Esophagus muscularis mucosa (tissue), 4 donors: ENCODE measurements around the gene IGSF21. TPM values are rescaled to one million over a fixed set of nuclear protein-coding genes. Genes with fewer than 3 reads are reported as not detected.
"Not testable (repeated sequence)": the region's sequence is repeated elsewhere in the genome, so short reads cannot be mapped to it uniquely, and the experiment has no call there.

ENCODE experiments used
- DNase-seq: peaks from one replicate; pipeline ENCODE4 v3.0.0-alpha.2; 2017; ENCODE audit errors: extremely low spot score
- H3K27ac ChIP-seq, 4 donors: fragments of 200-600 bp; sonication (generic); replicated peaks in 1 of 4; 1 replicate in 3 of 4; 2 replicates in 1 of 4; pipeline ENCODE4 v1.5.1; 2016 to 2019; ENCODE audit warnings: mild to moderate bottlenecking in 1 of 4
- H3K27me3 ChIP-seq, 4 donors: fragments of 200-600 bp; sonication (generic); one replicate each; pipeline versions ENCODE4 v1.5.1 to v1.6.0; 2016 to 2019
- H3K36me3 ChIP-seq, 4 donors: fragments of 200-600 bp; sonication (generic); one replicate each; pipeline ENCODE4 v1.5.1; 2016 to 2019
- H3K4me1 ChIP-seq, 4 donors: fragments of 200-600 bp; sonication (generic); one replicate each; pipeline ENCODE4 v1.5.1; 2016 to 2019
- H3K4me3 ChIP-seq, 4 donors: fragments of 200-600 bp; sonication (generic); 1 replicate in 2 of 4; 2 replicates in 2 of 4; pipeline ENCODE4 v1.5.1; 2016 to 2019; ENCODE audit warnings: mild to moderate bottlenecking in 4 of 4, moderate library complexity in 1 of 4
- H3K9me3 ChIP-seq, 4 donors: fragments of 200-600 bp; sonication (generic); 1 replicate in 3 of 4; 2 replicates in 1 of 4; pipeline ENCODE4 v1.5.1; 2016 to 2019
- CTCF ChIP-seq, 3 experiments: fragments of 200-600 bp in 2 of 3; fragments of 450-650 bp in 1 of 3; sonication (generic) in 2 of 3; IDR thresholded peaks; one replicate each; pipeline ENCODE4 v1.5.1; 2017 to 2019; ENCODE audit warnings: antibody characterized with exemption in 3 of 3, mild to moderate bottlenecking in 2 of 3, moderate library complexity in 1 of 3
- EP300 ChIP-seq: sonication (generic); formaldehyde crosslinking; IDR thresholded peaks from one replicate; pipeline ENCODE4 v1.6.1; 2017; ENCODE audit warnings: antibody characterized with exemption
- POLR2A ChIP-seq: fragments of 450-650 bp; IDR thresholded peaks from one replicate; pipeline ENCODE4 v1.6.1; 2017; ENCODE audit warnings: antibody characterized with exemption, moderate library complexity, mild to moderate bottlenecking, low read depth
- POLR2AphosphoS5 ChIP-seq, 2 donors: sonication (generic); formaldehyde crosslinking; IDR thresholded peaks; one replicate each; pipeline ENCODE4 v1.6.1; 2017; ENCODE audit warnings: antibody characterized with exemption in 2 of 2
- whole genome bisulfite sequencing: methylation state at CpG from one replicate; pipeline ENCODE4 v1.1.5; 2018; 5-methylcytosine and 5-hydroxymethylcytosine counted together
- intact Hi-C: fragments of 100-400 bp; cut with DNase I; formaldehyde crosslinking; loops from one replicate; pipeline ENCODE4 v1.15.1; 2023
- total RNA-seq, 4 donors: library from RNA; depleted of rRNA; stranded (reverse); fragments of >200 nt; gene quantifications; one replicate each; pipeline versions ENCODE4 v1.1.0 to v1.2.1, GENCODE V29; 2016

IGSF21 gene
- total RNA-seq, 4 donors from 2014 or later = 1.1 to 2.7 (median 1.2) TPM

DNA sequence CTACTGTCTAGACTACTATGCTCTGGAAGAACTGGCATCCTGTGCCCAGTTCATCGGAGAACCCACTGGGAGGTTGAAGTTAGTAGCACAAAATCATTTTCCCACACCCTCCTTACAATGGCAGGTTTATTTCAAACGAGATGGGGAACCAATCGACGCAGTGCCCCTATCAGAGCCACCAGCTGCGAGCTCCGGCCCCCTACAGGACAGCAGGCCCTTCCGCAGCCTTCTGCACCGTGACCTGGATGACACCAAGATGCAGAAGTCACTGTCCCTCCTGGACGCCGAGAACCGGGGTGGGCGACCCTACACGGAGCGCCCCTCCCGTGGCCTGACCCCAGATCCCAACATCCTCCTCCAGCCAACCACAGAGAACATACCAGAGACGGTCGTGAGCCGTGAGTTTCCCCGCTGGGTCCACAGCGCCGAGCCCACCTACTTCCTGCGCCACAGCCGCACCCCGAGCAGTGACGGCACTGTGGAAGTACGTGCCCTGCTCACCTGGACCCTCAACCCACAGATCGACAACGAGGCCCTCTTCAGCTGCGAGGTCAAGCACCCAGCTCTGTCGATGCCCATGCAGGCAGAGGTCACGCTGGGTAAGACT, 257.6 kb downstream of the IGSF21 start:
- TF ChIP-seq POLR2AphosphoS5 (IDR thresholded peaks at IDR 0.05) (no peak), POLR2A (no peak), CTCF (IDR thresholded peaks at IDR 0.05) (no peak), EP300 (no peak)
- intact Hi-C loops = no loop called here
- Histone ChIP-seq H3K36me3 (no peaks in the 10 kb centered on the region), H3K4me1 (no peaks in the 10 kb centered on the region), H3K9me3 (peaks cover 0 to 7% (median 0%) of the 10 kb centered on the region in 4 donors), H3K27me3 (peaks cover 0 to 49% (median 0%) of the 10 kb centered on the region in 4 donors), H3K4me3 (no peak overlapping the region), H3K27ac (no peak overlapping the region)
- WGBS = 87% methylated on average over 26 of the region's 31 CpGs
- DNase-seq = no peak

DNA sequence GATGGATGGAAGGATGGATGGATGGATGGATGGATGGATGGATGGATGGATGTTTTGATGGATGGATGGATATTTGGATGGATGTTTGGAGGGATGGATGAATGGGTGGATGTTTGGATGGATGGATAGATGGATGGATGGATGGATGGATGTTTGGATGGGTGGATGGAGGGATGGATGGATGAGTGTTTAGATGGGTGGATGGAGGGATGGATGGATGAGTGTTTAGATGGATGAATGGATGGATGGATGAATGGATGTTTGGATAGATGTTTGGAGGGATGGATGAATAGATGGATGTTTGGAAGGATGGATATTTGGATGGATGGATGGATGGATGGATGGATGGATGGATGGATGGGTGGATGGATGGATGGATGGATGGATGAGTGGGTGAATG, 264.9 kb downstream of the IGSF21 start:
- H3K27ac ChIP-seq, intact Hi-C loops, H3K36me3 ChIP-seq, H3K4me1 ChIP-seq, H3K4me3 ChIP-seq, DNase-seq, H3K9me3 ChIP-seq: not testable (repeated sequence)
- H3K27me3 ChIP-seq = peaks cover 0 to 40% (median 0%) of the 10 kb centered on the region in 4 donors

DNA sequence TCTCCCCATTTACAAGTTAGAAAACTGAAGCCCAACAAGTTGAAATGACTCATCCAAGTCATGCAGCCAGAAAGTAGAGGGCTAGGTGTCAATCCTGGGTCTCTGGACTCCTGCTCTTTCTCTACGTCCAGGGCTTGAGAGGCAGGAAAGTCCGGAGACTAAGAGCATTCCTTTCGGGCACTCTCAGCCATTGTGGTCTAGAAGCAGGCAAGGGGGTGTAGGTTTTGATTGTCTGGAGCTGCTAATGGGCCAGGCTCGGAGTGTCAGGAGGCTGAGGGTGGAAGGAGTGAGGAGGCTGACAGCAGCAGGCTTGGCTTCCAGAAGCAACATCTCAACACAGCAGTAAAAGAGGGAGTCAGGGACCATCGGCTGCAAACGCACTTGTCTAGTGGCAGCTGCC, 265.6 kb downstream of the IGSF21 start:
- H3K27me3 ChIP-seq = peaks cover 0 to 47% (median 0%) of the 10 kb centered on the region in 4 donors
- WGBS = 84% methylated on average over 6 of the region's 6 CpGs
- H3K36me3 ChIP-seq = no peaks in the 10 kb centered on the region
- no peak for TF ChIP-seq CTCF (IDR thresholded peaks at IDR 0.05)
- no peak overlapping the region for H3K27ac ChIP-seq
- intact Hi-C loops = no loop called here
- DNase-seq = no peak
- no peaks in the 10 kb centered on the region for H3K9me3 ChIP-seq
- H3K4me1 ChIP-seq = no peaks in the 10 kb centered on the region
- H3K4me3 ChIP-seq = no peak overlapping the region

- Histone ChIP-seq H3K36me3 (no peaks in the 10 kb centered on the region), H3K4me3 (no peak overlapping the region), H3K9me3 (no peaks in the 10 kb centered on the region), H3K27ac (no peak overlapping the region), H3K4me1 (no peaks in the 10 kb centered on the region), H3K27me3 (peaks cover 0 to 47% (median 0%) of the 10 kb centered on the region in 4 donors)
- TF ChIP-seq EP300 = no peak
- no peak for TF ChIP-seq POLR2A
- TF ChIP-seq POLR2AphosphoS5 (IDR thresholded peaks at IDR 0.05) = no peak
- DNase-seq = no peak
- WGBS = 46% methylated on average over 12 of the region's 14 CpGs
- intact Hi-C loops = no loop called here
Measured at GRCh38 chr1:18373882-18374493, 266.4 kb downstream of the IGSF21 start.

DNA sequence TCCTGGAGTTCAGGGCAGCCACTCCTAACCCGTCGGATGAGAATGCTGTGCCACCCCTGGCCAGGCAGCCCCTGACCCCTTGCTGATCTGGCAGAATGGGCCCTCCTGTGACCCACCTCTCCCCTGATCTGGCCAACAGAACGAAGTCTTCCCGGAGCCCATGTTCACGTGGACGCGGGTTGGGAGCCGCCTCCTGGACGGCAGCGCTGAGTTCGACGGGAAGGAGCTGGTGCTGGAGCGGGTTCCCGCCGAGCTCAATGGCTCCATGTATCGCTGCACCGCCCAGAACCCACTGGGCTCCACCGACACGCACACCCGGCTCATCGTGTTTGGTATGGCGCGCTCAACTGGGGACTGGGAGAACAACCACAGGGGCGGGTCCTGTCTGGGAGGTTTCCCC, 269.1 kb downstream of the IGSF21 start:
- Histone ChIP-seq H3K27ac (no peak overlapping the region), H3K9me3 (peaks cover 0 to 10% (median 6%) of the 10 kb centered on the region in 4 donors), H3K4me3 (no peak overlapping the region), H3K27me3 (peaks cover 0 to 55% (median 0%) of the 10 kb centered on the region in 4 donors), H3K36me3 (no peaks in the 10 kb centered on the region), H3K4me1 (no peaks in the 10 kb centered on the region)
- DNase-seq = no peak
- intact Hi-C loops = no loop called here
- WGBS = 73% methylated on average over 3 of the region's 24 CpGs
- TF ChIP-seq EP300 (no peak), CTCF (IDR thresholded peaks at IDR 0.05) (no peak)

- H3K4me3 ChIP-seq = no peak overlapping the region
- no peak overlapping the region for H3K27ac ChIP-seq
- no peak for DNase-seq
- no peak for TF ChIP-seq POLR2A
- no peak for TF ChIP-seq POLR2AphosphoS5 (IDR thresholded peaks at IDR 0.05)
- no peak for TF ChIP-seq CTCF (IDR thresholded peaks at IDR 0.05)
- no peak for TF ChIP-seq EP300
- intact Hi-C loops = no loop called here
- H3K27me3 ChIP-seq = peaks cover 0 to 52% (median 0%) of the 10 kb centered on the region in 4 donors
- H3K9me3 ChIP-seq = peaks cover 0 to 10% (median 6%) of the 10 kb centered on the region in 4 donors
- no peaks in the 10 kb centered on the region for H3K36me3 ChIP-seq
- H3K4me1 ChIP-seq = peaks cover 0 to 6% (median 4%) of the 10 kb centered on the region in 4 donors
Measured at GRCh38 chr1:18380288-18380687, 272.7 kb downstream of the IGSF21 start.
